ENCODE results near the gene ENOSF1.
"Not testable (repeated sequence)": the region's sequence is repeated elsewhere in the genome, so short reads cannot be mapped to it uniquely, and the experiment has no call there.

ENOSF1 gene

GRCh38 chr18:706405-706804 lies 6.0 kb downstream of the ENOSF1 start:
- no peak for DNase-seq (ENCODE audit: low spot score)

GRCh38 chr18:703213-703967 lies 9.0 kb downstream of the ENOSF1 start:
- no peak for DNase-seq (ENCODE audit: low spot score)

DNA sequence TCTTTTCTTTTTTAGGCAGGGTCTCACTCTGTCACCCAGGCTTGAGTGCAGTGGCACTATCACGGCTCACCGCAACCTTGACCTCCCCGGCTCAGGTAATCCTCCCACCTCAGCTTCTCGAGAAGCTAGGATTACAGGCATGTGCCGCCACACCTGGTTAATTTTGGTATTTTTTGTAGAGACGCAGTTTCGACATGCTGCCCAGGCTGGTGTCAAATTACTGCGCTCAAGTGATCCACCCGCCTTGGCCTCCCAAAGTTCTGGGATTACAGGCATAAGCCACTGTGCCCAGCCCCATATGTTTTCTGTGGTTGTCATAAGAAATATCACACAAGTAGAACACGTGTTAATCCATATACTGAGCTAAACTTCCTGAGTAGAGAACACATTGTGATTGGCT lies 14.6 kb downstream of the ENOSF1 start:
- DNase-seq (ENCODE audit: low spot score): no peak

- DNase-seq (ENCODE audit: low spot score): no peak
Measured at GRCh38 chr18:697012-697411, 15.4 kb downstream of the ENOSF1 start.

DNA sequence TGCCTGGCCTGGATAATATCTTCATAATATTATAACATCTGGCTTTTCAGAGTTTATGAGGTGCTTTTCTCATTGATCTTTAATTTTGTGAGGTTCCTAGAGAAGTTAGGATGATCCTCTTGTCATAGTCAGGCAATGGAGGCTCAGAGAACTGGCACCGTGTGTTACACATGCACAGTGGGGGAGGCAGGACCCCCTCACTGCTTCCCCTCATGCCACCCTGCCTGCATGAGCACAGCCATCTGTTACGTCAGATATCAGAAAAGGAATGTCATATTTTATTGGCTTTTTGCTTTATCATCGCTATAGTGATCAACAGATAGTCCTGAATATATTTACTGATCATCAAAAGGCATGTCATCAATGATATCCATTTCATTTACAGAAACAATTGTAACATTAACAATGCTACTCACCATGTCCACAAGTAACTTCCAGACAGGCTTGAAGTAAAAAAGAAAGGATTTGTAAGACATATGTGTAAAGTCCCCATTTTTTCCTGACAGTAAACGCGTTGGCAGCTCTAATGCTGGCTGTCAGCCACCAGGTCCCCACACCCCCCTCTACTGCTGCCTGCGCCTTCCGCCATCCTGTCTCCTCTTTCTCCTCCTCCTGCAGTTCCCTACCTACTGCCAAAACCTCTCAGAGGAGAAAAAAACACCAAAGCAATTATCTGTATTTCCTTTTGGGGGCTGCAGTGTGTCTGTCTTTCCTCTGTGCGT lies 18.8 kb downstream of the ENOSF1 start:
- no peak for DNase-seq (ENCODE audit: low spot score)

DNA sequence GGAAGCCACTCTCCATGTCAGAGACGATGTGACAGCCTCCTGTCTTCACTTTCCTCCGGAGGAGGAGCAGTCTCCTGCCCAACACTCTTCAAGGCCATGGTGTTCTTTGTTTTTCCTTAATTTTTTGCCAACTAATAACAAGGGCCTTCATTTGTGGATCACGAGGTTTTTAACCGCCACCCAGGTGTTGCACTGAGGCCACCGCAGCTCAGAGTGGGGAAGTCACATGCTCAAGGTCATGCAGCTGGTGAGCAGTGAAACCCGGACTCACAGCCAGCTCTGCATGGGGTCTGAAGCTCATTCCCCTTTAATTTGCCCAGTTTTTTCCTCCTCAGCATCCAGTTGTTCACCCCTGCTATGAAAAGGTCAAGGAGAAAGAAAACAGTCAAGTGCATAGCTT lies 19.6 kb downstream of the ENOSF1 start:
- DNase-seq (ENCODE audit: low spot score): no peak

- no peak for DNase-seq (ENCODE audit: low spot score)
Measured at GRCh38 chr18:688323-688722, 24.1 kb downstream of the ENOSF1 start.

- DNase-seq (ENCODE audit: low spot score): no peak
Measured at GRCh38 chr18:686339-687111, 25.9 kb downstream of the ENOSF1 start.

DNA sequence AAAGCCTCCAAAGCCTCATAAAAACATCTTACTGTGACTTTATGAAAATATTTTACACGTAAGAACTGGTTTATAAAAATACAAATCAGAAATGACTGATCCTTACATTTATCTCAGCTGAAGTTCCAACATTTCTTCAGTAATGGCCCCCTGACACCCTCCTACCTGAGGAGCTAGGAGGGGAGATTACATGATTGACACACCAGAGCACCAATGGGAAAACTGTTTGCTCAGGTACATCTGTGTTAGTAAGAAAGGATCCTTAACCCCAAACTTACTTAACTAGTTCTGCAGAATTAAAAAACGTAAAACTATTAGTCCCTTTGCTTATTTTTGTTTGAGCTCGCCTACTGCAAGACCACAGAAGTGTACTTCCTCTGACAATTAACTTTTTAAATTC lies 27.0 kb downstream of the ENOSF1 start:
- no peak for DNase-seq (ENCODE audit: low spot score)

DNA sequence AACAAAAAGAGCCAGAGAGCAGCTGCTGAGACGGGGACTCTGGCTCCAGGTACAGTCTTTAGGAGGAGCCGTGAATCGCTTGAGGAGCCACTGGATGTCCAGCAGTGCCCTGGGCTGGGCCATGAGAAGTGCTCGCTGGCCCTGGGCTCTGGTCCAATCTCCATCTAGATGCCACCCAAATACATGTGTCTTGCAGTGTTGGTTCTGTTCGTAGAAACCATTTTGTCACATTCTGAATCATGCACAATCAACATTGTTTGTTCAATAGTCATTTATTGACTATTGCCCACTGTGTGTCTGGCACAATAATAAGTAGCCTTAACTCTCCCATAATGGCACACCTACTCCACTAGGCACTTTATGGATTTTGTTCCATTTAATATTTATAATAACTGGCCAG lies 28.9 kb downstream of the ENOSF1 start:
- no peak for DNase-seq (ENCODE audit: low spot score)

GRCh38 chr18:682833-683232 lies 29.6 kb downstream of the ENOSF1 start:
- DNase-seq (ENCODE audit: low spot score): no peak

DNA sequence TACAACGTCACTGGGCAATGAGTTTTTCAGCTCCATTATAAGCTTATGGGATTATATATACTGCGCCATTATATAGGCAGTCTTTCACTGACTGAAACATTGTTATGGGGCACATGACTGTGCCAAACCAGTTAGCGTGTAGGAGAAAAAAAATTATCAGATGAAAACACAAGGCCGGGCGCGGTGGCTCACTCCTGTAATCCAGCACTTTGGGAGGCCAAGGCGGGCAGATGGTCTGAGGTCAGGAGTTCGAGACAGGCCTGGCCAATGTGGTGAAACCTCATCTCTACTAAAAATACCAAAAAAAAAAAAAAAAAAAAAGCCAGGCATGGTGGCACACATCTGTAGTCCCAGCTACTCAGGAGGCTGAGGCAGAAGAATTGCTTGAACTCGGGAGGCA lies 30.0 kb downstream of the ENOSF1 start:
- not testable (repeated sequence) for DNase-seq (ENCODE audit: low spot score)

DNA sequence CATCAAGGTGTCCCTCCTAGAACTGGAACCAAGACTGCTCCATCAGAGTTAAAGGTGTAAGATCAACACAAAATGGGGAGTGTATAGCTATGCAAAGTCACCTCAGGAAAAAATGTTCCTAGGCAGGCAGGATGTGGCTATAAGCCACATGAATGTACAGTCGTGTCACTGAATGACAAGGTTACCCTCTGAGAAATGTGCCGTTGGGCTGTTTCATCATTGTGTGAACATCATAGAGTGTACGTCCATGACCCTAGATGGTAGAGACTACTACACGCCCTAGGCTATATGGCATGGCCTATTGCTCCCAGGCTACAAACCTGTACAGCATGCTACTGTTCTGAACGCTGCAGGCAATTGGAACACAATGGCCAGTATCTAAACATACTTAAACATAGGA lies 30.4 kb downstream of the ENOSF1 start:
- DNase-seq (ENCODE audit: low spot score): peak; percentile 39

- no peak for DNase-seq (ENCODE audit: low spot score)
Measured at GRCh38 chr18:680392-680791, 32.0 kb downstream of the ENOSF1 start.

- no peak for DNase-seq (ENCODE audit: low spot score)
Measured at GRCh38 chr18:679516-679915, 32.9 kb downstream of the ENOSF1 start.

DNA sequence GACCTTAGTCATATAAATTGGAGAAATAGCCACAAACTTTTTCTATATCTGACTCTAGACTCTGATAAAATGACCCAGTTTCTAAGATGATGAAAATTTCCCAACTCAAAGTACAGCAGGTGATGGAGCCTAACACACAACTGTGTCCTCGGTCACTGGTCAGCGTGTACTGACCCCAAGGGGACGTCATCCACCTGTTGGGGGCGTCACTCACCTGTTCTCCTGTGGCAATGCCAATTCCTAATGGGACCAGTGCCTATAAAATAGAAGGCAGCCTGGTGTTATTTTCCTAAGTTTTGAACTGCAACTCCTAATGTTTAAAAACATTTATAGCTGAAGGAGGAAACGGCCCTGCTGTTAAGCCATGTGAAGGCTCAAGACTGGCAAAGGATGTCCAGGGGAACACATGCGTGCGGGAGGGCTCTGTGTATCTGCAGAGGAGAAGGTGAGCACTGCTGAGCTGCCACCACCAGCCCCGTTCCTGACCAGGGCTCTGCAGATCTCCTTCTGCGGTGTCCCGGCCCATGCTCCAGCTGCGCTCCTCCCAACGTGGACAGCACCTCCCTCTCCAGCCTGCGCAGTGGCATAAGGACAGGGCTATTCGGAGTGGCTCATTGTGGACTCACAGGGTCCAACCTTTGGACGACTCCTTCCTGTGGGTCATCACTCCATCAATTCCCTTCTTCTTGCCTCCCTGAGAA lies 33.8 kb downstream of the ENOSF1 start:
- DNase-seq (ENCODE audit: low spot score): no peak

DNA sequence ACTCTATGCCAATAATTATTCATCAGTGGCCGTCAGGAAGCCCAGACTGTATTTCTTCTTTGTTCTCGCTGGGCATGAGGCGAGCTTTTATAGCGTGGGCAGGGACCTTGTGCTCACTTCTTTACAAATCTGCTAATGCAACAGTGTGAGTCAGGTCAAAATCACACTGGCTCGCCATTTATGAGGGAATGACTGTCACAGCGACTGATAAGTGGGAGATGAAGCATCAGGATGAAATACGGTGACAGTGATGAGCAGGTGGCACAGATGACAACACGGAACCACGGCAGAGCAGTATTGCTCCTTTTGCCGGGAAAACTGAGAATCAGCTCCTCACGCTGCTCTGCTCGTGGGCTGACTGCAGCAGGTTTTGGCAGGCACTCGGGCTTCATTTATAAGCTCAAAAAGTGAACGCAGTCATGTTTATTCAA lies 34.5 kb downstream of the ENOSF1 start:
- no peak for DNase-seq (ENCODE audit: low spot score)

DNA sequence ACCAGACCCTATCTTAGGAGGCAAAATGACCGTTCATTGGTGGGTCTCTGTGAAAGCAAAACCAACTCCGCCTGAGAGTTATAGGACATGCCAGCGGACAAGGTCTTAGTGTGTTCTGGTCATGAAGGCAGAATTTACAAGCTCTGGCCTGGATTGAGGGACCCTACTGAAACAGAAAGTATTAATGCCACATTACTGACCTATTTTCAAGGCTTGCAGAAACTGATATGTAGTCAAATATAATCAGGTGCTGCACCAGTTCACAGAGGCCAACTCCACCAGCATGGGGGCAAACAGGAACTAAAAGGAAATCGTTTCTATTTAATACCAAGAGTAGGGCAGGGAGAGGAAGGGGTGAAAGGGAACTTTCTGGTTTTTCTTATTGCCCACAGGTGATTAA lies 35.3 kb downstream of the ENOSF1 start:
- no peak for DNase-seq (ENCODE audit: low spot score)

DNA sequence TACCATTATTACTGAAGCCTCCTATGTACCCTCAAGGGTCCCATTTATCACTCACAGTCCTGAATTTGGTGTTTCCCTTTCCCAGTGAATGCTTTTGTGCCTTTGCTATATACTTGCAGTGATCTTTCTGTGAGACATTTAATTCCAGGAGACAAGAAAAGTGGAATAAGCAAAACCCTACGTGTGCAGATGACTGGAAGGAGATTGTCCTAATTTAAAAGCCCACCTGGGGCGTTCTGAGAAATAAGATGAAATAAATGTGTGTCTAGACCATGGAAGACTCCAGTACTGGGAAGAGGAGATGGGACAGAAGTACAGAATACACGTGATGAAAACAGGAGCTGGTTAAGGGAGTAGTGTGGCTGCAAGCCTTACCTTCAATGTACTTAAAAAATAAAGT lies 35.7 kb downstream of the ENOSF1 start:
- no peak for DNase-seq (ENCODE audit: low spot score)

DNA sequence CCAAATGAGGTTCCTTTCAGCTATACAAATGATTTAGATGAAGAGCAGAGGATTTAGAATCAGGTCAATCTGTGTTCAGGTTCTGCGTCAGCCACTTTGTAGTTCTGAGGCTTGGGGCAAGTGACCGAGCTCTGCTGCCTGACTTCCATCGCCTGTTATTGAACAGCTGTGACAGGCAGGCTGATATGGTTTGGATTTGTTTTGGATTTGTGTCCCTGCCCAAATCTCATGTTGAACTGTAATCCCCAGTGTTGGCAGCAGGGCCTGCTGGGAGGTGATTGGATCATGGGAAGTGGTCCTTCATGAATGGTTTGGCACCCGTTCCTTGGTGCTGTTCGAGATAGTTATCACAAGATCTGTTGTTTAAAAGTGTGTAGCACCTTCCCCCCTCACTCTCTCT lies 36.4 kb downstream of the ENOSF1 start:
- no peak for DNase-seq (ENCODE audit: low spot score)

GRCh38 chr18:675307-675706 lies 37.1 kb downstream of the ENOSF1 start:
- DNase-seq (ENCODE audit: low spot score): no peak

DNA sequence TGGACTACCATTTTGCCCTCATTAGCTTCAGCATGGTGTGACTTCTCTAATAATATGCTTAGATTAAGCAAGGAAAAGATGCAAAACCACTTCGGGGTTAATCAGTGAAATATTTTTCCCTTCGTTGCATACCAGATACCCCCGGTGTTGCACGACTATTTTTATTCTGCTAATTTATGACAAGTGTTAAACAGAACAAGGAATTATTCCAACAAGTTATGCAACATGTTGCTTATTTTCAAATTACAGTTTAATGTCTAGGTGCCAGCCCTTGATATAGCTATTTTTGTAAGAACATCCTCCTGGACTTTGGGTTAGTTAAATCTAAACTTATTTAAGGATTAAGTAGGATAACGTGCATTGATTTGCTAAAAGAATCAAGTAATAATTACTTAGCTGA lies 38.7 kb downstream of the ENOSF1 start:
- DNase-seq (ENCODE audit: low spot score): no peak
